ENCODE measurements around the gene SAMD1.
"Not testable (repeated sequence)": the region's sequence is repeated elsewhere in the genome, so short reads cannot be mapped to it uniquely, and the experiment has no call there.

Gene SAMD1

GRCh38 chr19:14061081-14061749 lies 29.3 kb downstream of the SAMD1 start:
- DNase-seq (ENCODE audit: low read depth), result no peak

GRCh38 chr19:14059652-14060155 lies 30.8 kb downstream of the SAMD1 start:
- DNase-seq (ENCODE audit: low read depth), result no peak

DNA sequence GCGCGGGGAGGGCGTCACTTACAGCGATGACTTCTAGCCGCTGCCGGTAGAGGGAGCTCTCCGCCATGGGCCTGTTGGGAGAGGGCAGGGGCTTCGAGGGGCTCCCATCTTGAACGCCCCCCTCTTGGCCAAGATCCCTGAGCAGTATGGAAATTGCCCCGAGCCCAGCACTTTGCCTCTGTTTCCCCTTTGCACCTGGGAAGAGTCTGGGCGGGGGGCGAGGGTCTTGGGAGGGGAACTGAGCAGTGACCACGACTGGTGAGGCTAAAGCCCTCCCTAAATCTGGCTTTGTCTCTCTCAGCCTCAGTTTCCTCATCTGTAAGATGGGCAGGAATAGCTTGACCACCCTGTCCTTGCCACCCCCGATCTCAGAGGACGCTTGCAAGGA lies 31.5 kb downstream of the SAMD1 start:
- DNase-seq (ENCODE audit: low read depth), result peak; percentile 50

DNA sequence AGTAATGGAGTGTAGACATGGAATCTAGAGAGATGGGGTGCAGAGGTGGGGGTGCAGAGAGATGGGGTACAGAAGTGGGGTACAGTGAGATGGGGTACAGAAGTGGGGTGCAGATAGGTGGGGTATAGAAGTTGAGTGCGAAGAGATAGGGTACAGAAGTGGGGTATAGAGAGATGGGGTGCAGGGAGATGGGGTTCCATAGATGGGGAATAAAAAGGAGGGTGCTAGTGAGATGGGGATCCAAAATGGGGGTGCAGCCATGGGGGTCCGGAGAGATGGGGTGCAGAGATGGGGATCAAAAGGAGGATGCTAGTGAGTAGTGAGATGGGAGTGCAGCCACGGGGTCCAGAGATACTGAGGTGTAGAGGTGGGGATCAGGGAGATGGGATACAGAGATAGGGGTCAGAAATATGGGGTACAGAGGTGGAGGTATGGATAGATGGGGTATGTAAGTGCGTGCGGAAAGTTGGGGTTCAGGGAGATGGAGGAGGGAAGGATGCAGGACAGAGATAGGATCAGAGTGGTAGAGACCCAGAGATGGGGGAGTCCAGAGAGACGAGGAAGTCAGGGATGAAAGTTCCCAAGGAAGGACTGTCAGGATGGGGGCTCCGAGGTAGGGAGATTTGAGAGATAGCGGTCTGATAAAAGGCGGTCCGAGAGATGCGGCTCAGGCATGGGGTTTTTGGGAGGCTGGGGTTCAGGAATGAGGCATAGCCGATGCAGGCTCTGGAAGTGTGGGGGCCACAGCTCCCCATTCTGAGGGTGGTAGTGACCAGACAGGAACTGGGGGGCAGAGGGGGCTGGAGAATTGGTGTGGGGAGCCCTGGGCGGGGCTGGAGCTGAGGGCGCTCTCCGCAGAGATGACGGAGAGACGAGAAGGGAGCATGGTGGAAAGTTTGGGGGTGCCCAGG lies 32.1 kb downstream of the SAMD1 start:
- no peak for DNase-seq (ENCODE audit: low read depth)

DNA sequence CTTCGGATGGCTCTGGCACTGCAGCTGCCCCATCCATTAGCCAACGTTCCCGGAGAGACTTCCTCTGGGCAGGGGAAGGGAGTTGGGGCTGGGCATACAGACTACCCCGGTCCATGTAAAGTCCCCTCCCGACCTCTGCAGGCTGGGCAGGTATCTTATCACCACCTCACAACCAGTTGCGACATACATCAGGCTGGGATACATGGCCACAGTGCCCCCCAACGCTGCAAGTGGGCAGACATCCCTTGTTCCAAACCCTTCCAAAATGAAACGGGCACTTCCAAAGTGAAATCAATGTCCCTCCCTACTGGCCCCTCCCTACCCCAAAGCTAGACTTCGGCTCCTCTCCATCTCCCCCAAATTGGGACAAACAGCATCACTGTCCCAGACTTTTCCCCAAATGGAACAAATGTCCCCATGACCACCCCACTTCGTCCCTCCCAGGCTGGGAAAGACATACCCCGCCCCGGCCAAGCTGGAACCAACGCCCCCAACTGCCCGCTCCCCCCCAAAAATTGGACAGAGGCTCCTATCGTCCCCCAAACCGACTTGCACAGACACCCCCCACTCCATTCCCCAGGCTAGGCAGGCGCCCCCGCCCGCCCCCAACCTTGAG lies 33.7 kb downstream of the SAMD1 start:
- no peak for DNase-seq (ENCODE audit: low read depth)

- no peak for DNase-seq (ENCODE audit: low read depth)
Measured at GRCh38 chr19:14056069-14056666, 34.4 kb downstream of the SAMD1 start.

DNA sequence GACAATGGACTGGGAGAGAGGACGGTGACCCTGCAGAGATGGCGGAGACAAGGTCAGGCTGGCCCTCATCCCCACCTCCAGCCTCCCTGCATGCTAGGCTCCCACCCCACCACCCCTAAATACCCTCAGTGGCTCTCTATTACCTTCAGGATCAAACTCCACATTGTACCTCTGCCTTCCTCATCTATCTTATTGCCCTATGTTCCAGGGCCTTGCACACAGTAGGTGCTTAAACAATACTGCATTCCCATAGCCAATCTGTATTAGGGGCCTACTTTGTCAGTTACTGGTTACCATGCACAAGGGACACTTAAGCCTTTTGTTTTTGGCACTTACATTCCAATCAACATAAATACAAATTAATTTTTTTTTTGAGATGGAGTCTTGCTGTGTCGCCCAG lies 35.2 kb downstream of the SAMD1 start:
- no peak for DNase-seq (ENCODE audit: low read depth)

- DNase-seq (ENCODE audit: low read depth), result no peak
Measured at GRCh38 chr19:14054721-14055120, 35.8 kb downstream of the SAMD1 start.

DNA sequence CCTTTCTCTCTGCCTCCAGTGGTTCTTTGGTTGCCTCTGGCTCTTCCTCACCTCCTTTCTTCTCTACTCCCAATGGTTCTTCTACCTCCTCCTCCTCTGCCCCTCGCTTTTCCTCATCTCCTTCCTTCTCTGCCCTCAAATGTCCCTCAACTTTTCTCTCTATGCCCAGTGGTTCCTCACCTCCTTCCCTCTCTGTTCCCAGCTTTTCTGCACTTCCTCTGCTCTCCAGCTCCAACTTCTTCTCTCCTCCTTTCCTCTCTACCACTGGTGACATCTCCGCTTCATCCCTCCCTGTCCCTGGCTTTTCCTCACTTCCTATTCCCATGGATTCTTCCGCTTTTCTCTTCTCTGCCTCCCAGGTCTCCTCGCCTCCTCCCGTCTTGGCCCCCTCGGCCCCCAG lies 36.5 kb downstream of the SAMD1 start:
- no peak for DNase-seq (ENCODE audit: low read depth)

- DNase-seq (ENCODE audit: low read depth), result no peak
Measured at GRCh38 chr19:14053500-14053899, 37.1 kb downstream of the SAMD1 start.

GRCh38 chr19:14053032-14053431 lies 37.5 kb downstream of the SAMD1 start:
- DNase-seq (ENCODE audit: low read depth), result no peak

DNA sequence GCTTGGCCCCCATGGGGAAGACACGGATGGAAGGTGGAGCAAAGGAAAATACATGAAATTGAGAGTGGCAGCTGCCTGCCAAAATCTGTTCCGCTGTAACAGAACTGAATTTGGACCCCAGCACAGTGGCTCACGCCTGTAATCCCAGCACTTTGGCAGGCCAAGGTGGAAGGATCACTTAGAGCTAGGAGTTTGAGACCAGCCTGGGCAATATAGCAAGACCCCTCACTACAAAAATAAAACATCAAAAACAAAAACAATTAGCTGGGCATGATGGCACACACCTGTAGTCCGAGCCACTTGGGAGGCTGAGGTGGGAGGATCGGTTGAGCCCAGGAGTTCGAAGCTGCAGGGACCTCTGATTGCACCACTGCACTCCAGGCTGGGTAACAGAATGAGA lies 38.1 kb downstream of the SAMD1 start:
- no peak for DNase-seq (ENCODE audit: low read depth)

DNA sequence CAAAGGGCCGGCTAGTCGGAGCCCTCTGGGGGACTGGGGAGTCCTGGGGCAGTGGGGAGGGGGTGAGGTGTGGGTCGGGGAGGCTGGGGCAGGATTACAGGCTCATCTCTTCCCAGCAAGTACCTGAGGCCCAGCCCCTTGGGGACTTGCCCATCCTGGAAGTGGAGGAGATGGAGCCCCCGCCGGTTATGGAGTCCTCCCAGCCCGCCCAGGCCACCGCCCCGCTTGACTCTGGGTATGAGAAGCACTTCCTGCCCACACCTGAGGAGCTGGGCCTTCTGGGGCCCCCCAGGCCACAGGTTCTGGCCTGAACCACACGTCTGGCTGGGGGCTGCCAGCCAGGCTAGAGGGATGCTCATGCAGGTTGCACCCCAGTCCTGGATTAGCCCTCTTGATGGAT lies 38.6 kb downstream of the SAMD1 start:
- no peak for DNase-seq (ENCODE audit: low read depth)

DNA sequence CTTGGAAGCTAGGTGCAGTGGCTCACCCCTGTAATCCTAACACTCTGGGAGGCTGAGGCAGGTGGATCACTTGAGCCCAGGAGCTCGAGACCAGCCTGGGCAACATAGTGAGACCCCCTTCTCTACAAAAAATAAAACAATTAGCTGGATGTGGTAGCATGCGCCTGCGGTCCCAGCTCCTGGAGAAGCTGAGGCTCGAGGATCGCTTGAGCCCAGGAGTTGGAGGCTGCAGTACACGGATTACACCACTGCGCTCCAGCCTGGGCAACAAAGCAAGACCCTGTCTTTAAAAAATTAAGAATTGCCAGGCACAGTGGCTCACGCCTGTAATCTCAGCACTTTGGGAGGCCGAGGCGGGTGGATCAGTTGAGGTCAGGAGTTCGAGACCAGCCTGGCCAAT lies 39.6 kb downstream of the SAMD1 start:
- DNase-seq (ENCODE audit: low read depth), result not testable (repeated sequence)

DNA sequence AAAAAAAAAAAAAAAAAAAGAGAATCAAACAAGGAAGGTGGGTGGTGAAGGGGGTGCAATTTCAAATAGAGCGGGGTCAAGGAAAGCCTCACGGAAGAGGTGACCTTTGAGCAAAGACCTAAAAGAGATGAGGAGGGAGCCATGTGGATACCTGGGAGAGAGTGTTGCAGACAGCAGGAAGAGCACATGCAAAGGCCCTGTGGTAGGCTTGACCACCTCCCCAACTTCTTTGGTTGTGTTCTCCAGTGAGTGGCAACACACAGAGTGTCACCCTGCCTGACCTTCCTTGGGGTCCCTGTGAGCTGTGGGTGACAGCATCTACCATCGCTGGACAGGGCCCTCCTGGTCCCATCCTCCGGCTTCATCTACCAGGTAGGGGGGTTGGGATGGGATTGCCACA lies 40.0 kb downstream of the SAMD1 start:
- DNase-seq (ENCODE audit: low read depth), result no peak

GRCh38 chr19:14048443-14049153 lies 42.0 kb downstream of the SAMD1 start:
- peak; percentile 70 for DNase-seq (ENCODE audit: low read depth)

GRCh38 chr19:14047866-14048265 lies 42.7 kb downstream of the SAMD1 start:
- DNase-seq (ENCODE audit: low read depth), result not testable (repeated sequence)

DNA sequence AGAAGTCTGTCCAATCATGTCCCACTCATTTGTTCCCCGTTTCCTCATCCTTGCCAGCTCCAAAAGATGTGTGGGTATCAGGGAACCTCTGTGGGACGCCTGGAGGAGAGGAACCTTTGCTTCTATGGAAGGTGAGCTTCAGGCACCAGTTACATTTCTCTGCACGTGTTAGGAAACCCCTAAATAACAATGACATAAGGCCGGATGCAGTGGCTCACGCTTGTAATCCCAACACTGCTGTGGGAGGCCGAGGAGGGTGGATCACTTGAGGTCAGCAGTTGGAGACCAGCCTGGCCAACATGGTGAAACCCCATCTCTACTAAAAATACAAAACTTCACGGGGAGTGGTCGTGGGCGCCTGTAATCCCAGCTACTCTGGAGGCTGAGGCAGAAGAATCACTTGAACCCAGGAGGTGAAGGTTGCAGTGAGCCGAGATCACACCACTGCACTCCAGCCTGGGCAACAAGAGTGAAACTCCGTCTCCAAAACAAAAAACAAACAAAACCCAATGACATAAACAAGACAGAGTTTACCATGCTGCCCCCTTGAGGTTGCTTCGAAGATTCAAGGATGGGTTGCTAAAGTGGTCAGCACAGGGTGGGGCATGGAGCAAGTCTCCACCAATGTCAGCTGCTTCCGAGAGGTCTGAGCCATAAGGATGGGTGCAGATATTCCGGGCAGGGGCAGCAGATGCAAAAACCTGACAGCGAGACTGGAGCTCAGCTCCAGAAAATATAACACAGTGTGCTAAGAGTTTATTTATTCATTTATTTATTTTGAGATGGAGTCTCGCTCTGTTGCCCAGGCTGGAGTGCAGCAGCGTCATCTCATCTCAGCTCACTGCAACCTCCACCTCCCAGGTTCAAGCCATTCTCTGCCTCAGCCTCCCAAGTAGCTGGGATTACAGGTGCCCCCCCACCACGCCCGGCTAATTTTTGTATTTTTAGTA lies 47.6 kb downstream of the SAMD1 start:
- peak; percentile 21 for DNase-seq (ENCODE audit: low read depth)

DNA sequence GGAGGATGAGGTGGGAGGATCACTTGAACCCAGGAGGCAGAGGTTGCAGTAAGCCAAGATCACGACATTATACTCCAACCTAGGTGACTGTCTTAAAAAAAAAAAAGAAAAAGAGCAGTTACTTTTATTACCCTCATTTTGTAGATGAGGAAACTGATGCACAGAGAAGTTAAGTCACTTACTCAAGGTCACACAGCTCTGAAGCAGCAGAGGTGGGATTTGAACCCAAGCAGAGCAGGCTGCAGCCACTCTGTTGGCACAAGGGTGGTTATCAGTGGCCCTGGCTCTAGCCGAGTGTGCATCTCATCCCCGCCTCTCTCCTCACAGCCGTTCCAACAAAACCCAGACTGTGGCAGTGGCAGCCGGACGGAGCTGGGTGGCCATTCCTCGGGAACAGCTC lies 51.4 kb downstream of the SAMD1 start:
- DNase-seq (ENCODE audit: low read depth), result no peak

Measured in activated T-cell treated with anti-CD3 and anti-CD28 coated beads for 48 hours (primary cell).